T-cell (primary cell): ENCODE measurements around the gene RIMKLB. TPM values are rescaled to one million over a fixed set of nuclear protein-coding genes. Genes with fewer than 3 reads are reported as not detected.
"Not testable (repeated sequence)": the region's sequence is repeated elsewhere in the genome, so short reads cannot be mapped to it uniquely, and the experiment has no call there.

Experiments used
- ATAC-seq, 4 experiments: fragments of 200-7000 bp in 3 of 4; fragments of 150-1000 bp in 1 of 4; cut with Tn5 transposase; replicated peaks in 1 of 4; 1 replicate in 3 of 4; 2 replicates in 1 of 4; pipeline ENCODE4 v1.10.0; 2021; ENCODE audit warnings: moderate library complexity in 3 of 4, mild to moderate bottlenecking in 2 of 4, moderate number of reproducible peaks in 1 of 4
- CTCF ChIA-PET, 2 donors: fragments of 300-600 bp; sonication (Branson Sonifier 250); formaldehyde crosslinking; loops; one replicate each; lab custom pipeline; 2022; ENCODE audit warnings: antibody characterized with exemption in 2 of 2; lab: Charles Lee
- POLR2A ChIA-PET, 2 donors: fragments of 300-600 bp; sonication (Branson Sonifier 250); formaldehyde crosslinking; loops; one replicate each; lab custom pipeline; 2022; ENCODE audit warnings: antibody characterized with exemption in 2 of 2; lab: Charles Lee
- DNase-seq, 35 experiments: peaks; one replicate each; pipeline versions ENCODE4 v3.0.0 to v3.0.0-alpha.2; 2013 to 2023
- H3K27ac ChIP-seq: one replicate; pipeline ENCODE4 v1.5.1; 2013; ENCODE audit warnings: low read length
- H3K27me3 ChIP-seq, 2 experiments: replicated peaks in 1 of 2; 1 replicate in 1 of 2; 2 replicates in 1 of 2; pipeline versions ENCODE4 v1.6.1 to v1.7.0; 2013; ENCODE audit warnings: low read length in 1 of 2, mixed read lengths in 1 of 2; ENCODE audit not compliant: control insufficient read depth in 2 of 2, insufficient read depth in 2 of 2; ENCODE audit errors: extremely low read depth in 1 of 2
- H3K36me3 ChIP-seq, 2 donors: 1 replicate in 1 of 2; 2 replicates in 1 of 2; pipeline versions ENCODE4 v1.6.1 to v1.7.0; 2013; ENCODE audit warnings: low read length in 1 of 2; ENCODE audit not compliant: control insufficient read depth in 2 of 2, insufficient read depth in 1 of 2; ENCODE audit errors: extremely low read depth in 1 of 2
- H3K4me1 ChIP-seq, 2 experiments: 1 replicate in 1 of 2; 2 replicates in 1 of 2; pipeline versions ENCODE4 v1.6.1 to v1.7.0; 2013; ENCODE audit warnings: low read length in 2 of 2, mixed read lengths in 1 of 2; ENCODE audit not compliant: insufficient read depth in 2 of 2, control insufficient read depth in 1 of 2; ENCODE audit errors: extremely low read depth in 1 of 2
- H3K4me3 ChIP-seq, 2 donors: 1 replicate in 1 of 2; 2 replicates in 1 of 2; pipeline versions ENCODE4 v1.5.1 to v1.7.0; 2013; ENCODE audit warnings: mild to moderate bottlenecking in 2 of 2, low read length in 1 of 2, moderate library complexity in 1 of 2; ENCODE audit not compliant: control insufficient read depth in 1 of 2; ENCODE audit errors: extremely low read depth in 1 of 2
- H3K9me3 ChIP-seq: 2 replicates; pipeline ENCODE4 v1.7.0; 2013
- H3K27ac Mint-ChIP-seq, 2 donors: one replicate each; pipeline ENCODE4 v1.8.0; 2020 to 2021; ENCODE audit warnings: mild to moderate bottlenecking in 2 of 2, mixed read lengths in 2 of 2
- H3K27me3 Mint-ChIP-seq, 2 donors: one replicate each; pipeline ENCODE4 v1.8.0; 2021 to 2022; ENCODE audit warnings: mixed read lengths in 2 of 2
- H3K36me3 Mint-ChIP-seq: one replicate; pipeline ENCODE4 v1.8.0; 2021; ENCODE audit warnings: mixed read lengths
- H3K4me1 Mint-ChIP-seq, 3 donors: one replicate each; pipeline ENCODE4 v1.8.0; 2020 to 2022; ENCODE audit warnings: mixed read lengths in 3 of 3, mild to moderate bottlenecking in 1 of 3
- H3K4me3 Mint-ChIP-seq, 3 donors: one replicate each; pipeline ENCODE4 v1.8.0; 2020 to 2022; ENCODE audit warnings: mild to moderate bottlenecking in 3 of 3, mixed read lengths in 3 of 3, moderate library complexity in 3 of 3
- H3K9me3 Mint-ChIP-seq, 3 donors: one replicate each; pipeline ENCODE4 v1.8.0; 2020 to 2022; ENCODE audit warnings: mixed read lengths in 3 of 3
- WGBS: methylation state at CpG from one replicate; pipeline ENCODE4 v1.1.5; 2013; ENCODE audit warnings: missing lambda C conversion rate; ENCODE audit not compliant: insufficient coverage; 5-methylcytosine and 5-hydroxymethylcytosine counted together
- total RNA-seq, 35 experiments: library from RNA in 6 of 35; stranded (reverse) in 6 of 35; fragments of 120-200 nt in 1 of 35; gene quantifications; one replicate each; pipeline versions ENCODE4 v1.2.1 to v1.2.4 and lab custom pipeline; 2013 to 2026

The RIMKLB gene
- total RNA-seq, 5 donors from 2014 or later (not counting 1 experiment from before 2014, with no cell fraction given), result 14.3 to 28.0 (median 23.0) TPM

DNA sequence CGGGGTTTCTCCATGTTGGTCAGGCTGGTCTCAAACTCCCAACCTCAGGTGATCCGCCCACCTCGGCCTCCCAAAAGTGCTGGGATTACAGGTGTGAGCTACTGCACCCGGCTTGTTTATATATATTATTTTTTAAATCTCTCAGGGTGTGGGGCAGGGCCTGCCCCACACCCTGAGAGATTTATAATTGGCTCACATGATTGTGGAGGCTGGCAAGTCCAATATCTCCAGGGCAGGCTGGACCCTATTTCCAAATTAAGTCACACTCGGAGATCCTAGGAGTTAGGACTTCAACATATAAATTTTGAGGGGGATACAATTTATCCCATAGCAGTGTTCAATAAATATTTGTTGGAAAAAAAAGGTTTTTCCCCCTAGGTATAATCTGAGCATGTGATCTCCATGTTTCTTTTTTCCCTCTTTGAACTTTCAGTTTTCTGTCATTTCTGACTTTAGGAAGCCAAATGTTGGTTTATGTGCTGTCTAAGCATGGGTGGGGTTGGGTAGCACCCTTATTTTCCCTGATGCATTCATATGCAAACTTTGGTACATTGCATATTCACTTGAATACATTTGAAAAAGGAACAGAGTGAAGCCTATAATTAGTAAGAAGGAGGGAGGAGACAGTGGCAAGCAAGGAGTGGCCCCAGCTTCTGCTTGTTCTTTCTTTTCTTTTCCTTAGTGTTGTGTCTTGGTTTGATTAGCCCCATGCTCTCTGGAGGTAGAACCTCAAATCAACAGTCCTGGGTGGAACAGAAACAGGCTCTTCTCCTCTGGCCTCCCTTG is 116.0 kb downstream of the RIMKLB start:
- Mint-ChIP-seq H3K36me3 (no peaks in the 10 kb centered on the region), H3K27ac (no peak overlapping the region), H3K27me3 (no peaks in the 10 kb centered on the region)

DNA sequence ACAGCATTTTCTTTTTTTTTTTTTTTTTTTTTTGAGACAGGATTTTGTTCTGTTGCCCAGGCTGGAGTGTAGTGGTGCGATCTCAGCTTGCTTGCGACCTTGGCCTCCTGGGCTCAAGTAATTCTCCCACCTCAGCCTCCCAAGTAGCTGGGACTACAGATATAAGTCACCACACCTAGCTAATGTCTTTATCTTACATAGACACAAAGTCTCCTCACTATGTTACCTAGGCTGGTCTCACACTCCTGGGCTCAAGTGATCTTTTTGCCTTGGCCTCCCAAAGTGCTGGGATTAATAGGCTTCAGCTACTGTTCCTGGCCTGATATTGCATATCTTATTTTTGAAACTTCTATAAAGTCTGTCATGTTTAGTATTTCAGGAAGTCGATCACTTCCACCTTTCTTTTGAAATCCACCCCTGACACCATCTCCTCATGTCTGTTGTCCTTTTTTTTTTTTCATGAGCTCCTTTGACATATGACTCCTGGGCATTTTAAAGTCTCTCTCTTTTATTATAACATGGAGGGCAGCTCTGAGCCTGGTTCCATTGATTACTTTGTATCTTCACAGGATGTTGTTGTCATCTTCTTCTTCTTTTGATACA is 118.8 kb downstream of the RIMKLB start:
- H3K4me1 ChIP-seq, result no peaks in the 10 kb centered on the region
- CTCF ChIA-PET, result interaction anchor here (0.5 to 0.6 kb wide), 5 partner anchors 222 to 1088 kb away, joined by 3 to 7 read pairs (median 3); no protein-coding TSS in a partner anchor
- Mint-ChIP-seq H3K9me3 (no peaks in the 10 kb centered on the region), H3K27me3 (no peaks in the 10 kb centered on the region), H3K4me1 (no peaks in the 10 kb centered on the region), H3K36me3 (no peaks in the 10 kb centered on the region), H3K4me3 (no peak overlapping the region), H3K27ac (no peak overlapping the region)
- H3K27ac ChIP-seq, result no peak overlapping the region
- 92% methylated on average over 2 of the region's 3 CpGs for WGBS
- POLR2A ChIA-PET, result interaction anchor here in 1 of 2 donors (0.6 kb wide), 1 partner anchor 109 kb away, joined by 3 read pairs; no protein-coding TSS in a partner anchor
- no peak overlapping the region for H3K4me3 ChIP-seq
- no peaks in the 10 kb centered on the region for H3K36me3 ChIP-seq
- DNase-seq (no peak), ATAC-seq (no peak)
- H3K27me3 ChIP-seq, result no peaks in the 10 kb centered on the region
- no peaks in the 10 kb centered on the region for H3K9me3 ChIP-seq

More for the DNA sequence above, 116.0 kb downstream of the RIMKLB start:
- Histone ChIP-seq H3K36me3 (no peaks in the 10 kb centered on the region), H3K9me3 (no peaks in the 10 kb centered on the region), H3K4me1 (no peaks in the 10 kb centered on the region), H3K4me3 (no peak overlapping the region), H3K27ac (no peak overlapping the region), H3K27me3 (no peaks in the 10 kb centered on the region)
- no peak overlapping the region for H3K4me3 Mint-ChIP-seq
- no peak for DNase-seq
- ChIA-PET POLR2A (no interaction called here), CTCF (interaction anchor here in 1 of 2 donors (0.6 kb wide), 1 partner anchor 249 kb away, joined by 4 read pairs; no protein-coding TSS in a partner anchor)
- 80% methylated on average over 1 of the region's 5 CpGs for WGBS
- no peaks in the 10 kb centered on the region for H3K9me3 Mint-ChIP-seq
- H3K4me1 Mint-ChIP-seq, result no peaks in the 10 kb centered on the region
- no peak for ATAC-seq

DNA sequence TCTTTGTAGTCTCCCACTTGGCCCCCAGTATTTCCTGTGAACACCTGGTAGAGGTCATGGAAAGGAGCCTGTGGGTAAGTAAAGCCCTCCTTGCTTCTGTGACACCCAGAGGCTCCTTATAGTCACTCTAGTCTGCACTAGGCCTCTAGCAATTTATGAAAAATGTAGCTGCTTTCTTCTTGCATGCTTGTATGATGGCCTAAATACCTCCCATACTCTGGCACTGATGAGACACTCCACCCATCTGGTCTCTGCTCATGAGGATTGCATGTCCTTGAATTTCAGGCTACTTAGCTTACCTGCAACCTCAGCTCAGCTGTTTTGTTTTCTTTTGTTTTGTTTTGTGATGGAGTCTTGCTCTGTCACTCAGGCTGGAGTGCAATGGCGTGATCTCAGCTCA is 120.1 kb downstream of the RIMKLB start:
- DNase-seq (no peak), ATAC-seq (no peak)
- no peak overlapping the region for H3K4me3 ChIP-seq
- Mint-ChIP-seq H3K9me3 (no peaks in the 10 kb centered on the region), H3K27me3 (no peaks in the 10 kb centered on the region), H3K4me3 (no peak overlapping the region), H3K36me3 (no peaks in the 10 kb centered on the region), H3K27ac (no peak overlapping the region), H3K4me1 (no peaks in the 10 kb centered on the region)
- no peaks in the 10 kb centered on the region for H3K36me3 ChIP-seq
- H3K4me1 ChIP-seq, result no peaks in the 10 kb centered on the region
- H3K9me3 ChIP-seq, result no peaks in the 10 kb centered on the region
- no CpG with 5 or more reads among the region's 1 CpG for WGBS
- H3K27ac ChIP-seq, result no peak overlapping the region
- no peaks in the 10 kb centered on the region for H3K27me3 ChIP-seq
- ChIA-PET CTCF (no interaction called here), POLR2A (no interaction called here)

DNA sequence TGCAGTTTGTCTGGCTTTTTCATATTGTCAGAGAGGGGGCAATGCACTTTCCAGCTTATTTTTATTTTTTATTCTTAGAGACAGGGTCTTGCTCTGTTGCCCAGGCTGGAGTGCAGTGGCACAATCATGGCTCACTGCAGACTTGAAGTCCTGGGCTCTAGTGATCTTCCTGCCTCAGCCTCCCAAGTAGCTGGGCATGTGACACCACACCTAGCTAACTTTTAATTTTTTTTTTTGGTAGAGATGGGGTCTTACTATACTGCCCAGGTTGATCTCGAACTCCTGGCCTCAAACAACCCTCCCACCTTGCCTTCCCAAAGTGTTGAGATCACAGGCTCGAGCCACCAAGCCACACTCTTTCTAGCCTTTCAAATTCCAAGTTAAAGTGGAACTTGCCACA is 120.7 kb downstream of the RIMKLB start:
- Mint-ChIP-seq H3K27ac (no peak overlapping the region), H3K4me1 (no peaks in the 10 kb centered on the region), H3K9me3 (no peaks in the 10 kb centered on the region), H3K36me3 (no peaks in the 10 kb centered on the region), H3K4me3 (no peak overlapping the region), H3K27me3 (no peaks in the 10 kb centered on the region)
- Histone ChIP-seq H3K9me3 (no peaks in the 10 kb centered on the region), H3K36me3 (no peaks in the 10 kb centered on the region), H3K4me1 (no peaks in the 10 kb centered on the region), H3K4me3 (no peak overlapping the region), H3K27me3 (no peaks in the 10 kb centered on the region), H3K27ac (no peak overlapping the region)
- WGBS, result 83% methylated on average over 1 of the region's 2 CpGs
- DNase-seq (no peak), ATAC-seq (no peak)
- CTCF ChIA-PET, result interaction anchor here in 1 of 2 donors (0.7 kb wide), 1 partner anchor 131 kb away, joined by 4 read pairs; no protein-coding TSS in a partner anchor
- POLR2A ChIA-PET, result no interaction called here

DNA sequence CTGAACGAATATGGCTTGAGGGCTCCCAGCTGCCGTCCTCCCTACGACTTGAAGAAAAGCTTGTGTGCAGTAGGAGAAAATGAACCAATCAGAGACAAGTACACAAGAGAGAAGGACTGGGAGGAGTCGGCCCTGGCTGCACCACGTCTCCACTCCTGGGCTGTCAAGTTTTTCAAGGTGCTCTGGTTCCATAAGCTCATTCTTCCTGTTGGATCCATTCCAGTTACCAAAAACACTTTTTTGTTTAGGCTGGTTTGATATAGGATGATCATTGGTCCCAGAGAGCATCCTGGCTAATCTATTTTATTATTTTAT is 121.8 kb downstream of the RIMKLB start:
- no peak for DNase-seq
- Mint-ChIP-seq H3K36me3 (no peaks in the 10 kb centered on the region), H3K27ac (no peak overlapping the region), H3K27me3 (no peaks in the 10 kb centered on the region), H3K9me3 (no peaks in the 10 kb centered on the region), H3K4me3 (no peak overlapping the region), H3K4me1 (no peaks in the 10 kb centered on the region)
- ATAC-seq, result no peak
- no peak overlapping the region for H3K27ac ChIP-seq
- H3K9me3 ChIP-seq, result no peaks in the 10 kb centered on the region
- POLR2A ChIA-PET, result no interaction called here
- no peaks in the 10 kb centered on the region for H3K4me1 ChIP-seq
- CTCF ChIA-PET, result no interaction called here
- 95% methylated on average over 3 of the region's 5 CpGs for WGBS
- no peak overlapping the region for H3K4me3 ChIP-seq
- no peaks in the 10 kb centered on the region for H3K27me3 ChIP-seq
- no peaks in the 10 kb centered on the region for H3K36me3 ChIP-seq

DNA sequence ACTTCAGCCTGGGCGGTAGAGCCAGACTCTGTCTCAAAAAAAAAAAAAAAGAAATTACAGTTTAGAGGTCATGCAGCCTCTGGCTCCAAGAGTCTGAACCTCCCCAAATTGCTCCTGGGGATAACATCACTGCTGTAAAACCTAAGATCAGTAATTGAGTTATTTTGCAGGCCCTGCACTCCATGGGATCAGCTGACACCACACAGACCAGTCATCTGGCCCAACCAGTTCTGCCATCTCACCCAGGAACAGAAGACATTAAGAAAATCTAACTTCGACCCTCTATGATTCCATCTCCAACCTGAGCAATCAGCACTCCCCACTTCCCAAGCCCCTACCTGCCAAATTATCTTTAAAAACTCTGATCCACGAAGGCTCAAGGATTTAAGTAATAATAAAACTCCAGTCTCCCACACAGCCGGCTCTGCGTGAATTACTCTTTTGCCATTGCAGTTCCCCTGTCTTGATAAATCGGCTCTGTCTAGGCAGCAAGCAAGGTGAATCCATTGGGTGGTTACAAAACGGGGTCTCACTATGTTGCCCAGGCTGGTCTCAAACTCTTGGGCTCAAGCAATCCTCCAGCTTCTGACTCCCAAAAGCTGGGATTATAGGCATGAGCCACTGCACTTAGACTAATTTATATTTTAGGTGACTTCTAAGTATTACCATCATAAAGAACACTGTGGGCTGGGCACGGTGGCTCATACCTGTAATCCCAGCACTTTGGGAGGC is 123.1 kb downstream of the RIMKLB start:
- H3K27me3 ChIP-seq, result not testable (repeated sequence)

More for the DNA sequence above, 123.1 kb downstream of the RIMKLB start:
- H3K4me1 Mint-ChIP-seq, POLR2A ChIA-PET, H3K4me3 ChIP-seq, H3K4me3 Mint-ChIP-seq, H3K27ac Mint-ChIP-seq, CTCF ChIA-PET, H3K4me1 ChIP-seq, H3K9me3 ChIP-seq, H3K9me3 Mint-ChIP-seq, DNase-seq, ATAC-seq, H3K36me3 Mint-ChIP-seq, H3K36me3 ChIP-seq, H3K27me3 Mint-ChIP-seq, H3K27ac ChIP-seq: not testable (repeated sequence)
- 86% methylated on average over 7 of the region's 8 CpGs for whole genome bisulfite sequencing
